Right atrium auricular region (tissue), 2 donors: ENCODE results near the gene PSMD3. TPM values are rescaled to one million over a fixed set of nuclear protein-coding genes. Genes with fewer than 3 reads are reported as not detected.

Experiments used
- DNase-seq: peaks from one replicate; pipeline ENCODE4 v3.0.0-alpha.2; 2019; ENCODE audit warnings: low spot score
- H3K27ac ChIP-seq, 2 donors: fragments of 200-600 bp; sonication (generic); 1 replicate in 1 of 2; 2 replicates in 1 of 2; pipeline ENCODE4 v1.5.1; 2016 to 2019
- H3K27me3 ChIP-seq, 2 donors: fragments of 200-600 bp; sonication (generic); one replicate each; pipeline versions ENCODE4 v1.5.1 to v1.6.0; 2017 to 2019
- H3K36me3 ChIP-seq: fragments of 200-600 bp; sonication (generic); one replicate; pipeline ENCODE4 v1.5.1; 2016
- H3K4me1 ChIP-seq, 2 donors: fragments of 200-600 bp; sonication (generic); one replicate each; pipeline versions ENCODE4 v1.5.1 to v1.6.0; 2017 to 2019
- H3K4me3 ChIP-seq, 2 donors: fragments of 200-600 bp; sonication (generic); 1 replicate in 1 of 2; 2 replicates in 1 of 2; pipeline ENCODE4 v1.5.1; 2017 to 2019; ENCODE audit warnings: mild to moderate bottlenecking in 1 of 2, moderate library complexity in 1 of 2
- H3K9me3 ChIP-seq, 2 donors: fragments of 200-600 bp; sonication (generic); one replicate each; pipeline ENCODE4 v1.5.1; 2019
- total RNA-seq, 2 donors: library from RNA; depleted of rRNA; stranded (reverse); fragments of >200 nt; gene quantifications; one replicate each; pipeline ENCODE4 v1.1.0, GENCODE V29; 2016
- TF ChIP-seq, protein P1 (sequence below), 2 donors: fragments of 200-600 bp; sonication (generic); IDR thresholded peaks; one replicate each; pipeline ENCODE4 v1.5.1; 2019; ENCODE audit warnings: antibody characterized with exemption in 2 of 2

Gene PSMD3
- total RNA-seq, 2 donors from 2014 or later = 76.3 to 88.8 TPM

- Histone ChIP-seq H3K9me3 (no peaks in the 10 kb centered on the region), H3K27me3 (no peaks in the 10 kb centered on the region), H3K4me3 (no peak overlapping the region), H3K36me3 (peaks cover 3% of the 10 kb centered on the region), H3K4me1 (peaks cover 0 to 52% of the 10 kb centered on the region in 2 donors), H3K27ac (peak overlapping the region; percentile 0 to 61)
- TF ChIP-seq, protein P1, sequence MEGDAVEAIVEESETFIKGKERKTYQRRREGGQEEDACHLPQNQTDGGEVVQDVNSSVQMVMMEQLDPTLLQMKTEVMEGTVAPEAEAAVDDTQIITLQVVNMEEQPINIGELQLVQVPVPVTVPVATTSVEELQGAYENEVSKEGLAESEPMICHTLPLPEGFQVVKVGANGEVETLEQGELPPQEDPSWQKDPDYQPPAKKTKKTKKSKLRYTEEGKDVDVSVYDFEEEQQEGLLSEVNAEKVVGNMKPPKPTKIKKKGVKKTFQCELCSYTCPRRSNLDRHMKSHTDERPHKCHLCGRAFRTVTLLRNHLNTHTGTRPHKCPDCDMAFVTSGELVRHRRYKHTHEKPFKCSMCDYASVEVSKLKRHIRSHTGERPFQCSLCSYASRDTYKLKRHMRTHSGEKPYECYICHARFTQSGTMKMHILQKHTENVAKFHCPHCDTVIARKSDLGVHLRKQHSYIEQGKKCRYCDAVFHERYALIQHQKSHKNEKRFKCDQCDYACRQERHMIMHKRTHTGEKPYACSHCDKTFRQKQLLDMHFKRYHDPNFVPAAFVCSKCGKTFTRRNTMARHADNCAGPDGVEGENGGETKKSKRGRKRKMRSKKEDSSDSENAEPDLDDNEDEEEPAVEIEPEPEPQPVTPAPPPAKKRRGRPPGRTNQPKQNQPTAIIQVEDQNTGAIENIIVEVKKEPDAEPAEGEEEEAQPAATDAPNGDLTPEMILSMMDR (IDR thresholded peaks at IDR 0.05) = no peak
- DNase-seq = no peak
Observed at GRCh38 chr17:40014375-40014980, 33.9 kb downstream of the PSMD3 start.

- H3K4me1 ChIP-seq = peaks cover 0 to 52% of the 10 kb centered on the region in 2 donors
- no peaks in the 10 kb centered on the region for H3K27me3 ChIP-seq
- peaks cover 11% of the 10 kb centered on the region for H3K36me3 ChIP-seq
- DNase-seq = peak; percentile 72
- no peak within 1 kb of the TSS for H3K4me3 ChIP-seq
- TF ChIP-seq, protein P1 (IDR thresholded peaks at IDR 0.05) = no peak
- H3K27ac ChIP-seq = peak within 1 kb of the TSS; percentile 0 to 61
- H3K9me3 ChIP-seq = no peaks in the 10 kb centered on the region
Observed at GRCh38 chr17:40015005-40015997, 34.7 kb downstream of the PSMD3 start, which contains the start of gene CSF3. Gene CSF3 (plus strand): TSS chr17:40015440. CDS start chr17:40015475, 35 bp downstream.

GRCh38 chr17:40015998-40016985, 35.7 kb downstream of the PSMD3 start:
- H3K27me3 ChIP-seq = no peaks in the 10 kb centered on the region
- no peak overlapping the region for H3K4me3 ChIP-seq
- no peak for DNase-seq
- no peaks in the 10 kb centered on the region for H3K9me3 ChIP-seq
- H3K4me1 ChIP-seq = peaks cover 0 to 54% of the 10 kb centered on the region in 2 donors
- peak overlapping the region in 1 of 2 donors; percentile 7 for H3K27ac ChIP-seq
- TF ChIP-seq, protein P1 (IDR thresholded peaks at IDR 0.05) = no peak
- peaks cover 16% of the 10 kb centered on the region for H3K36me3 ChIP-seq

DNA sequence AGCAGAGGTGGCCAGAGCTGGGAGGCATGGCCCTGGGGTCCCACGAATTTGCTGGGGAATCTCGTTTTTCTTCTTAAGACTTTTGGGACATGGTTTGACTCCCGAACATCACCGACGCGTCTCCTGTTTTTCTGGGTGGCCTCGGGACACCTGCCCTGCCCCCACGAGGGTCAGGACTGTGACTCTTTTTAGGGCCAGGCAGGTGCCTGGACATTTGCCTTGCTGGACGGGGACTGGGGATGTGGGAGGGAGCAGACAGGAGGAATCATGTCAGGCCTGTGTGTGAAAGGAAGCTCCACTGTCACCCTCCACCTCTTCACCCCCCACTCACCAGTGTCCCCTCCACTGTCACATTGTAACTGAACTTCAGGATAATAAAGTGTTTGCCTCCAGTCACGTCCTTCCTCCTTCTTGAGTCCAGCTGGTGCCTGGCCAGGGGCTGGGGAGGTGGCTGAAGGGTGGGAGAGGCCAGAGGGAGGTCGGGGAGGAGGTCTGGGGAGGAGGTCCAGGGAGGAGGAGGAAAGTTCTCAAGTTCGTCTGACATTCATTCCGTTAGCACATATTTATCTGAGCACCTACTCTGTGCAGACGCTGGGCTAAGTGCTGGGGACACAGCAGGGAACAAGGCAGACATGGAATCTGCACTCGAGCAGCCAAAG, 36.9 kb downstream of the PSMD3 start:
- Histone ChIP-seq H3K27ac (peak overlapping the region in 1 of 2 donors; percentile 56), H3K27me3 (no peaks in the 10 kb centered on the region), H3K36me3 (peaks cover 29% of the 10 kb centered on the region), H3K4me1 (peaks cover 0 to 59% of the 10 kb centered on the region in 2 donors), H3K9me3 (no peaks in the 10 kb centered on the region), H3K4me3 (no peak overlapping the region)
- TF ChIP-seq, protein P1 (IDR thresholded peaks at IDR 0.05) = no peak
- no peak for DNase-seq
